ENCODE measurements around the gene NCOA7.

The NCOA7 gene

GRCh38 chr6:125810445-125810844, 19.7 kb downstream of the NCOA7 start:
- no peaks in the 10 kb centered on the region for H3K9me3 ChIP-seq (ENCODE audit: control insufficient read depth in 5 of 5, low read length in 5 of 5)
- H3K4me1 ChIP-seq (ENCODE audit: control insufficient read depth in 5 of 5, insufficient read depth in 5 of 5, low read length in 5 of 5), result peaks cover 5 to 44% (median 34%) of the 10 kb centered on the region in 5 donors
- peaks cover 0 to 5% (median 3%) of the 10 kb centered on the region in 5 donors for H3K36me3 ChIP-seq (ENCODE audit: control insufficient read depth in 5 of 5, insufficient read depth in 5 of 5, low read length in 5 of 5)
- no peak overlapping the region for H3K27ac ChIP-seq (ENCODE audit: low read depth, low read length)
- H3K27me3 ChIP-seq (ENCODE audit: control insufficient read depth in 5 of 5, insufficient read depth in 4 of 5, low read length in 5 of 5), result no peaks in the 10 kb centered on the region
- no peak overlapping the region for H3K4me3 ChIP-seq (ENCODE audit: low read depth in 1 of 5, low read length in 5 of 5)
- H3K9ac ChIP-seq (ENCODE audit: low read length in 5 of 5), result no peak overlapping the region

- H3K27me3 ChIP-seq (ENCODE audit: control insufficient read depth in 5 of 5, insufficient read depth in 4 of 5, low read length in 5 of 5), result no peaks in the 10 kb centered on the region
- H3K27ac ChIP-seq (ENCODE audit: low read depth, low read length), result peak overlapping the region; percentile 9
- H3K9ac ChIP-seq (ENCODE audit: low read length in 5 of 5), result no peak overlapping the region
- H3K9me3 ChIP-seq (ENCODE audit: control insufficient read depth in 5 of 5, low read length in 5 of 5), result no peaks in the 10 kb centered on the region
- H3K4me1 ChIP-seq (ENCODE audit: control insufficient read depth in 5 of 5, insufficient read depth in 5 of 5, low read length in 5 of 5), result peaks cover 5 to 47% (median 42%) of the 10 kb centered on the region in 5 donors
- no peak overlapping the region for H3K4me3 ChIP-seq (ENCODE audit: low read depth in 1 of 5, low read length in 5 of 5)
- H3K36me3 ChIP-seq (ENCODE audit: control insufficient read depth in 5 of 5, insufficient read depth in 5 of 5, low read length in 5 of 5), result peaks cover 0 to 5% (median 3%) of the 10 kb centered on the region in 5 donors
Observed at GRCh38 chr6:125811259-125811658, 20.5 kb downstream of the NCOA7 start.

- H3K9ac ChIP-seq (ENCODE audit: low read length in 5 of 5), result no peak overlapping the region
- no peaks in the 10 kb centered on the region for H3K9me3 ChIP-seq (ENCODE audit: control insufficient read depth in 5 of 5, low read length in 5 of 5)
- peak overlapping the region in 2 of 5 donors; percentile 5 to 48 for H3K4me3 ChIP-seq (ENCODE audit: low read depth in 1 of 5, low read length in 5 of 5)
- peak overlapping the region; percentile 9 for H3K27ac ChIP-seq (ENCODE audit: low read depth, low read length)
- H3K4me1 ChIP-seq (ENCODE audit: control insufficient read depth in 5 of 5, insufficient read depth in 5 of 5, low read length in 5 of 5), result peaks cover 5 to 54% (median 53%) of the 10 kb centered on the region in 5 donors
- no peaks in the 10 kb centered on the region for H3K27me3 ChIP-seq (ENCODE audit: control insufficient read depth in 5 of 5, insufficient read depth in 4 of 5, low read length in 5 of 5)
- H3K36me3 ChIP-seq (ENCODE audit: control insufficient read depth in 5 of 5, insufficient read depth in 5 of 5, low read length in 5 of 5), result peaks cover 0 to 5% (median 3%) of the 10 kb centered on the region in 5 donors
Observed at GRCh38 chr6:125812394-125813292, 21.9 kb downstream of the NCOA7 start.

- Histone ChIP-seq H3K36me3 (ENCODE audit: control insufficient read depth in 5 of 5, insufficient read depth in 5 of 5, low read length in 5 of 5) (no peaks in the 10 kb centered on the region), H3K27me3 (ENCODE audit: control insufficient read depth in 5 of 5, insufficient read depth in 4 of 5, low read length in 5 of 5) (no peaks in the 10 kb centered on the region), H3K27ac (ENCODE audit: low read depth, low read length) (no peak overlapping the region), H3K9me3 (ENCODE audit: control insufficient read depth in 5 of 5, low read length in 5 of 5) (no peaks in the 10 kb centered on the region), H3K9ac (ENCODE audit: low read length in 5 of 5) (no peak overlapping the region), H3K4me1 (ENCODE audit: control insufficient read depth in 5 of 5, insufficient read depth in 5 of 5, low read length in 5 of 5) (peaks cover 3 to 72% (median 65%) of the 10 kb centered on the region in 5 donors), H3K4me3 (ENCODE audit: low read depth in 1 of 5, low read length in 5 of 5) (no peak overlapping the region)
Observed at GRCh38 chr6:125814481-125814880, 23.7 kb downstream of the NCOA7 start.

GRCh38 chr6:125815080-125815910, 24.5 kb downstream of the NCOA7 start:
- H3K4me3 ChIP-seq (ENCODE audit: low read depth in 1 of 5, low read length in 5 of 5), result no peak overlapping the region
- H3K9ac ChIP-seq (ENCODE audit: low read length in 5 of 5), result no peak overlapping the region

GRCh38 chr6:125816828-125817280, 26.1 kb downstream of the NCOA7 start:
- Histone ChIP-seq H3K36me3 (ENCODE audit: control insufficient read depth in 5 of 5, insufficient read depth in 5 of 5, low read length in 5 of 5) (peaks cover 5 to 14% (median 6%) of the 10 kb centered on the region in 5 donors), H3K9ac (ENCODE audit: low read length in 5 of 5) (no peak overlapping the region), H3K9me3 (ENCODE audit: control insufficient read depth in 5 of 5, low read length in 5 of 5) (no peaks in the 10 kb centered on the region), H3K27ac (ENCODE audit: low read depth, low read length) (no peak overlapping the region), H3K27me3 (ENCODE audit: control insufficient read depth in 5 of 5, insufficient read depth in 4 of 5, low read length in 5 of 5) (no peaks in the 10 kb centered on the region), H3K4me1 (ENCODE audit: control insufficient read depth in 5 of 5, insufficient read depth in 5 of 5, low read length in 5 of 5) (peaks cover 5 to 78% (median 68%) of the 10 kb centered on the region in 5 donors), H3K4me3 (ENCODE audit: low read depth in 1 of 5, low read length in 5 of 5) (no peak overlapping the region)

More at GRCh38 chr6:125815080-125815910, 24.5 kb downstream of the NCOA7 start:
- peaks cover 0 to 6% (median under 1%) of the 10 kb centered on the region in 5 donors for H3K36me3 ChIP-seq (ENCODE audit: control insufficient read depth in 5 of 5, insufficient read depth in 5 of 5, low read length in 5 of 5)
- no peak overlapping the region for H3K27ac ChIP-seq (ENCODE audit: low read depth, low read length)
- H3K4me1 ChIP-seq (ENCODE audit: control insufficient read depth in 5 of 5, insufficient read depth in 5 of 5, low read length in 5 of 5), result peaks cover 3 to 74% (median 68%) of the 10 kb centered on the region in 5 donors
- no peaks in the 10 kb centered on the region for H3K27me3 ChIP-seq (ENCODE audit: control insufficient read depth in 5 of 5, insufficient read depth in 4 of 5, low read length in 5 of 5)
- no peaks in the 10 kb centered on the region for H3K9me3 ChIP-seq (ENCODE audit: control insufficient read depth in 5 of 5, low read length in 5 of 5)

GRCh38 chr6:125818225-125818657, 27.5 kb downstream of the NCOA7 start:
- H3K27me3 ChIP-seq (ENCODE audit: control insufficient read depth in 5 of 5, insufficient read depth in 4 of 5, low read length in 5 of 5), result no peaks in the 10 kb centered on the region
- peaks cover 3 to 69% (median 57%) of the 10 kb centered on the region in 5 donors for H3K4me1 ChIP-seq (ENCODE audit: control insufficient read depth in 5 of 5, insufficient read depth in 5 of 5, low read length in 5 of 5)
- peak overlapping the region; percentile 91 for H3K27ac ChIP-seq (ENCODE audit: low read depth, low read length)
- no peaks in the 10 kb centered on the region for H3K9me3 ChIP-seq (ENCODE audit: control insufficient read depth in 5 of 5, low read length in 5 of 5)
- H3K36me3 ChIP-seq (ENCODE audit: control insufficient read depth in 5 of 5, insufficient read depth in 5 of 5, low read length in 5 of 5), result peaks cover 5 to 14% (median 6%) of the 10 kb centered on the region in 5 donors
- peak overlapping the region in 4 of 5 donors; percentile 40 to 80 (median 68) for H3K9ac ChIP-seq (ENCODE audit: low read length in 5 of 5)
- H3K4me3 ChIP-seq (ENCODE audit: low read depth in 1 of 5, low read length in 5 of 5), result peak overlapping the region; percentile 27 to 69 (median 43)

GRCh38 chr6:125818772-125819260, 28.1 kb downstream of the NCOA7 start:
- H3K27ac ChIP-seq (ENCODE audit: low read depth, low read length), result peak overlapping the region; percentile 91
- no peaks in the 10 kb centered on the region for H3K27me3 ChIP-seq (ENCODE audit: control insufficient read depth in 5 of 5, insufficient read depth in 4 of 5, low read length in 5 of 5)
- no peaks in the 10 kb centered on the region for H3K9me3 ChIP-seq (ENCODE audit: control insufficient read depth in 5 of 5, low read length in 5 of 5)
- peaks cover 3 to 69% (median 57%) of the 10 kb centered on the region in 5 donors for H3K4me1 ChIP-seq (ENCODE audit: control insufficient read depth in 5 of 5, insufficient read depth in 5 of 5, low read length in 5 of 5)
- H3K4me3 ChIP-seq (ENCODE audit: low read depth in 1 of 5, low read length in 5 of 5), result peak overlapping the region; percentile 27 to 69 (median 43)
- H3K9ac ChIP-seq (ENCODE audit: low read length in 5 of 5), result peak overlapping the region; percentile 14 to 80 (median 57)
- H3K36me3 ChIP-seq (ENCODE audit: control insufficient read depth in 5 of 5, insufficient read depth in 5 of 5, low read length in 5 of 5), result peaks cover 5 to 14% (median 6%) of the 10 kb centered on the region in 5 donors

- no peak overlapping the region for H3K9ac ChIP-seq (ENCODE audit: low read length in 5 of 5)
- H3K4me1 ChIP-seq (ENCODE audit: control insufficient read depth in 5 of 5, insufficient read depth in 5 of 5, low read length in 5 of 5), result peaks cover 3 to 66% (median 50%) of the 10 kb centered on the region in 5 donors
- H3K4me3 ChIP-seq (ENCODE audit: low read depth in 1 of 5, low read length in 5 of 5), result no peak overlapping the region
- no peaks in the 10 kb centered on the region for H3K9me3 ChIP-seq (ENCODE audit: control insufficient read depth in 5 of 5, low read length in 5 of 5)
- peak overlapping the region; percentile 91 for H3K27ac ChIP-seq (ENCODE audit: low read depth, low read length)
- H3K36me3 ChIP-seq (ENCODE audit: control insufficient read depth in 5 of 5, insufficient read depth in 5 of 5, low read length in 5 of 5), result peaks cover 5 to 14% (median 6%) of the 10 kb centered on the region in 5 donors
- H3K27me3 ChIP-seq (ENCODE audit: control insufficient read depth in 5 of 5, insufficient read depth in 4 of 5, low read length in 5 of 5), result no peaks in the 10 kb centered on the region
Observed at GRCh38 chr6:125819535-125820326, 29.0 kb downstream of the NCOA7 start.

Measured in subcutaneous abdominal adipose tissue (tissue), 5 donors.